Measurements from ENCODE around the gene DLGAP1. TPM values are rescaled to one million over a fixed set of nuclear protein-coding genes. Genes with fewer than 3 reads are reported as not detected.

The DLGAP1 gene
- total and polyA plus RNA-seq, 7 experiments from 2014 or later = 0.32 to 1.0 TPM; not detected in 5

DNA sequence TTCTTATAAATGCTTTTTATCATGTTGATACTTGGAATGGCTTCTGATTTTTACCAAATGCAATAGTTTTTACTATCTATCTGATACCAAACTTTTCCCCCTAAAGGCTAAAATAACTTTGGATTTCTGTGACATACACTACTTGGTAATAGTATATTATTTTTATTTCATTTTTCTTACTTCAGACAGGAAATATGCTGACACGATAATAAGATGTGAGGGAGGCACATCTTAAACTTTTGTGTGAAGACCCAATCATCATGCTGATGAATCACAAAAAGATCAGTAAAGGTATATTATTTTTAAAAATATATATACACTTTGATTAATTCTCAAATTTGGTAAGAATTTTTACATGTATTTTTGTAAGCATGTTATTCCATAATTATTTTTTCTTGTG, 882.3 kb downstream of the DLGAP1 start:
- no peak for ATAC-seq
- Histone ChIP-seq H3K4me1 (ENCODE audit: control insufficient read depth in 2 of 2, insufficient read depth in 2 of 2, low read length in 2 of 2) (no peaks in the 10 kb centered on the region), H3K36me3 (ENCODE audit: control insufficient read depth in 2 of 3, insufficient read depth in 3 of 3, low read length in 3 of 3) (no peaks in the 10 kb centered on the region), H3K4me3 (ENCODE audit: low read length) (no peak overlapping the region), H3K27me3 (ENCODE audit: control insufficient read depth in 2 of 2, insufficient read depth in 2 of 2, low read length in 2 of 2) (no peaks in the 10 kb centered on the region), H3K27ac (ENCODE audit: low read depth, low read length) (no peak overlapping the region), H3K9me3 (ENCODE audit: control insufficient read depth in 2 of 3, low read length in 3 of 3) (no peaks in the 10 kb centered on the region)
- Mint-ChIP-seq H3K36me3 (no peaks in the 10 kb centered on the region), H3K9me3 (no peaks in the 10 kb centered on the region), H3K27me3 (no peaks in the 10 kb centered on the region), H3K4me1 (no peaks in the 10 kb centered on the region), H3K27ac (no peak overlapping the region), H3K4me3 (no peak overlapping the region)
- ChIA-PET CTCF (no interaction called here), POLR2A (no interaction called here)
- no peak for DNase-seq
- intact Hi-C loops (cut with micrococcal nuclease) = no loop called here

DNA sequence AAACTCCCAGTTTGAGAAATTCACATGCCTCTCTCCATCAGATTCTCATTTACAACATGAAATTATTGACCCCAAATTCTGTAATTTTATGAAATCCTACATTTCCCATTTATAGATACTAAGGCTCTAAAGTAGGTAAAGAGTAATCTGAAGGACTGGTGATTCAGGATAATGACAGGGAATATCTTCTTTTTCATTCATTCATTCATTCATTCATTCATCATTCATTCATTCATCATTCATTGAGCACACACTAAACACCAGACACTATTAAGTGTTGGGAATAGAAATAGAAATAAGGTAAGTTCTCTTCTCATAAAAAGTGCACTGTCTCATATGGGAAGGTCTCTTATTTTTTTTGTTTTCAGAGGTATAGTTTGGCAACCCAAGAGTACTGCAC, 888.3 kb downstream of the DLGAP1 start:
- peaks cover 0 to 8% (median 6%) of the 10 kb centered on the region in 5 donors for H3K36me3 Mint-ChIP-seq
- DNase-seq (no peak), ATAC-seq (no peak)
- ChIA-PET CTCF (no interaction called here), POLR2A (no interaction called here)
- peaks cover 4 to 22% (median 11%) of the 10 kb centered on the region in 11 donors for H3K9me3 Mint-ChIP-seq
- H3K36me3 ChIP-seq (ENCODE audit: control insufficient read depth in 2 of 3, insufficient read depth in 3 of 3, low read length in 3 of 3) = no peaks in the 10 kb centered on the region
- H3K27ac ChIP-seq (ENCODE audit: low read depth, low read length) = no peak overlapping the region
- H3K27me3 Mint-ChIP-seq = no peaks in the 10 kb centered on the region
- H3K27ac Mint-ChIP-seq = no peak overlapping the region
- H3K27me3 ChIP-seq (ENCODE audit: control insufficient read depth in 2 of 2, insufficient read depth in 2 of 2, low read length in 2 of 2) = no peaks in the 10 kb centered on the region
- no peaks in the 10 kb centered on the region for H3K9me3 ChIP-seq (ENCODE audit: control insufficient read depth in 2 of 3, low read length in 3 of 3)
- H3K4me3 Mint-ChIP-seq = no peak overlapping the region
- intact Hi-C loops (cut with micrococcal nuclease) = no loop called here
- H3K4me1 ChIP-seq (ENCODE audit: control insufficient read depth in 2 of 2, insufficient read depth in 2 of 2, low read length in 2 of 2) = no peaks in the 10 kb centered on the region
- no peak overlapping the region for H3K4me3 ChIP-seq (ENCODE audit: low read length)
- no peaks in the 10 kb centered on the region for H3K4me1 Mint-ChIP-seq

DNA sequence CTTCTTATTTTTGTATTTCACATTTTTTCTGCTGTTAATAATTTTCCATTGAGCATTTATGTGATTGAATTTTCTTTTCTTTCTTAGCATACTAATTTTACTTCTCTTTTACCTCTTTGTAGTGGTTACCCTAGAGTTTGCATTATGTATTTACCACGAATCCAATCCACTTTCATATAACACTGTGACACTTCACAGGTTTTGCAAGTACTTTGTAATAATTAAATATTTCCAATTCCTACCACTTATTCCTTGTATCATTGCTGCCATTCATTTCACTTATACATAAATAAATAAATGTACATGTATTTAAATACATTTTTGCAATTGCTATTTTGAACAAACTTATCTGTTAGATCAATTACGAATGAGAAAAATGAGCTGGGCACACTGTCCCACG, 894.4 kb downstream of the DLGAP1 start:
- CTCF ChIA-PET = no interaction called here
- Histone ChIP-seq H3K4me1 (ENCODE audit: control insufficient read depth in 2 of 2, insufficient read depth in 2 of 2, low read length in 2 of 2) (no peaks in the 10 kb centered on the region), H3K36me3 (ENCODE audit: control insufficient read depth in 2 of 3, insufficient read depth in 3 of 3, low read length in 3 of 3) (no peaks in the 10 kb centered on the region), H3K27ac (ENCODE audit: low read depth, low read length) (no peak overlapping the region), H3K9me3 (ENCODE audit: control insufficient read depth in 2 of 3, low read length in 3 of 3) (no peaks in the 10 kb centered on the region), H3K4me3 (ENCODE audit: low read length) (no peak overlapping the region), H3K27me3 (ENCODE audit: control insufficient read depth in 2 of 2, insufficient read depth in 2 of 2, low read length in 2 of 2) (no peaks in the 10 kb centered on the region)
- intact Hi-C loops (cut with micrococcal nuclease) = no loop called here
- POLR2A ChIA-PET = no interaction called here
- H3K9me3 Mint-ChIP-seq = peaks cover 4 to 22% (median 11%) of the 10 kb centered on the region in 11 donors
- DNase-seq (no peak), ATAC-seq (no peak)
- H3K27ac Mint-ChIP-seq = peak overlapping the region in 1 of 9 donors; percentile 42
- H3K4me1 Mint-ChIP-seq = no peaks in the 10 kb centered on the region
- H3K4me3 Mint-ChIP-seq = no peak overlapping the region
- H3K36me3 Mint-ChIP-seq = peaks cover 0 to 8% (median 6%) of the 10 kb centered on the region in 5 donors
- peaks cover 0 to 4% (median 0%) of the 10 kb centered on the region in 5 donors for H3K27me3 Mint-ChIP-seq

GRCh38 chr18:3554811-3555427, 900.2 kb downstream of the DLGAP1 start:
- H3K27ac ChIP-seq (ENCODE audit: low read depth, low read length) = no peak overlapping the region
- no peaks in the 10 kb centered on the region for H3K4me1 ChIP-seq (ENCODE audit: control insufficient read depth in 2 of 2, insufficient read depth in 2 of 2, low read length in 2 of 2)
- DNase-seq = no peak
- H3K4me1 Mint-ChIP-seq = no peaks in the 10 kb centered on the region
- no peaks in the 10 kb centered on the region for H3K9me3 Mint-ChIP-seq
- ChIA-PET POLR2A (no interaction called here), CTCF (no interaction called here)
- H3K9me3 ChIP-seq (ENCODE audit: control insufficient read depth in 2 of 3, low read length in 3 of 3) = no peaks in the 10 kb centered on the region
- no peak overlapping the region for H3K27ac Mint-ChIP-seq
- H3K36me3 ChIP-seq (ENCODE audit: control insufficient read depth in 2 of 3, insufficient read depth in 3 of 3, low read length in 3 of 3) = no peaks in the 10 kb centered on the region
- intact Hi-C loops (cut with micrococcal nuclease) = no loop called here
- H3K27me3 ChIP-seq (ENCODE audit: control insufficient read depth in 2 of 2, insufficient read depth in 2 of 2, low read length in 2 of 2) = no peaks in the 10 kb centered on the region
- no peak overlapping the region for H3K4me3 Mint-ChIP-seq
- H3K27me3 Mint-ChIP-seq = peaks cover 0 to 4% (median 0%) of the 10 kb centered on the region in 5 donors
- ATAC-seq = no peak
- no peaks in the 10 kb centered on the region for H3K36me3 Mint-ChIP-seq
- no peak overlapping the region for H3K4me3 ChIP-seq (ENCODE audit: low read length)

GRCh38 chr18:3554091-3554601, 901.0 kb downstream of the DLGAP1 start:
- no peaks in the 10 kb centered on the region for H3K9me3 ChIP-seq (ENCODE audit: control insufficient read depth in 2 of 3, low read length in 3 of 3)
- H3K36me3 Mint-ChIP-seq = no peaks in the 10 kb centered on the region
- intact Hi-C loops (cut with micrococcal nuclease) = no loop called here
- H3K27ac Mint-ChIP-seq = no peak overlapping the region
- H3K9me3 Mint-ChIP-seq = no peaks in the 10 kb centered on the region
- H3K27ac ChIP-seq (ENCODE audit: low read depth, low read length) = no peak overlapping the region
- H3K4me1 ChIP-seq (ENCODE audit: control insufficient read depth in 2 of 2, insufficient read depth in 2 of 2, low read length in 2 of 2) = no peaks in the 10 kb centered on the region
- no peaks in the 10 kb centered on the region for H3K4me1 Mint-ChIP-seq
- peaks cover 0 to 4% (median 0%) of the 10 kb centered on the region in 5 donors for H3K27me3 Mint-ChIP-seq
- DNase-seq (no peak), ATAC-seq (no peak)
- ChIA-PET POLR2A (no interaction called here), CTCF (no interaction called here)
- no peak overlapping the region for H3K4me3 ChIP-seq (ENCODE audit: low read length)
- no peaks in the 10 kb centered on the region for H3K27me3 ChIP-seq (ENCODE audit: control insufficient read depth in 2 of 2, insufficient read depth in 2 of 2, low read length in 2 of 2)
- H3K36me3 ChIP-seq (ENCODE audit: control insufficient read depth in 2 of 3, insufficient read depth in 3 of 3, low read length in 3 of 3) = no peaks in the 10 kb centered on the region
- H3K4me3 Mint-ChIP-seq = no peak overlapping the region

GRCh38 chr18:3552305-3552704, 902.8 kb downstream of the DLGAP1 start:
- no peaks in the 10 kb centered on the region for H3K36me3 ChIP-seq (ENCODE audit: control insufficient read depth in 2 of 3, insufficient read depth in 3 of 3, low read length in 3 of 3)
- H3K27me3 Mint-ChIP-seq = peaks cover 0 to 2% (median 0%) of the 10 kb centered on the region in 5 donors
- no peaks in the 10 kb centered on the region for H3K9me3 Mint-ChIP-seq
- no peaks in the 10 kb centered on the region for H3K9me3 ChIP-seq (ENCODE audit: control insufficient read depth in 2 of 3, low read length in 3 of 3)
- intact Hi-C loops (cut with micrococcal nuclease) = no loop called here
- H3K4me3 Mint-ChIP-seq = no peak overlapping the region
- no peak overlapping the region for H3K4me3 ChIP-seq (ENCODE audit: low read length)
- no peaks in the 10 kb centered on the region for H3K4me1 ChIP-seq (ENCODE audit: control insufficient read depth in 2 of 2, insufficient read depth in 2 of 2, low read length in 2 of 2)
- no peak overlapping the region for H3K27ac ChIP-seq (ENCODE audit: low read depth, low read length)
- no peaks in the 10 kb centered on the region for H3K36me3 Mint-ChIP-seq
- ChIA-PET POLR2A (no interaction called here), CTCF (no interaction called here)
- no peaks in the 10 kb centered on the region for H3K27me3 ChIP-seq (ENCODE audit: control insufficient read depth in 2 of 2, insufficient read depth in 2 of 2, low read length in 2 of 2)
- no peak for ATAC-seq
- no peak for DNase-seq
- H3K4me1 Mint-ChIP-seq = no peaks in the 10 kb centered on the region
- no peak overlapping the region for H3K27ac Mint-ChIP-seq

DNA sequence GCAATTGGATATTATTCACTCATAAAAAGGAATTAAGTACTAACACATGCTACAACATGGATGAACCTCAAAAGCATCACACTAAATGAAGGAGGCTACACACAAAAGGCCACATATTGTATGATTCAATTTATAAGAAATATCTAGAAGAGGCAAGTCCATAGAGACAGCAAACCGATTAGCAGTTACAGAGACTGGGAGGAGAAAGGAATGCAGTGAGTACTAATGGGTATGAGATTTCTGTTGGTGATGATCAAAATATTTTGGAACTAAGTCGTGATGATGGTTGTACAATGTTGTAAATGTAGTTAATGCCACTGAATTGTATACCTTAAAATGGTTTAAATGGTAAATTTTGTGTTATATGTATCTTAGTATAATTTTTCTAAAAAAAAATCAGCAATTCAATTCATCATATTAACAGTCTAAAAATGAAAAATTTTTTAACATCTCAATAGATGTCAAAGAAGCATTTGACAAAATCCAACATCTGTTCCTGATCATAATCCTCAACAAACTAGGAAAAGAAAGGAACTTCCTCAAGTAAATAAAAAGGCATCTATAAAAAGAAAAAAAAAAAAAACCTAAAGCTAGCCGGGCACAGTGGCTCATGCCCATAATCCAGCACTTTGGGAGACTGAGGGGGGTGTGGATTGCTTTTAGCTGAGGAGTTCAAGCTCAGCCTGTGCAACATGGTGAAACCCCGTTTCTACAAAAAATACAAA, 907.1 kb downstream of the DLGAP1 start:
- H3K27me3 Mint-ChIP-seq = no peaks in the 10 kb centered on the region
- H3K27ac ChIP-seq (ENCODE audit: low read depth, low read length) = no peak overlapping the region
- no peak overlapping the region for H3K4me3 ChIP-seq (ENCODE audit: low read length)
- H3K27me3 ChIP-seq (ENCODE audit: control insufficient read depth in 2 of 2, insufficient read depth in 2 of 2, low read length in 2 of 2) = no peaks in the 10 kb centered on the region
- no peaks in the 10 kb centered on the region for H3K4me1 ChIP-seq (ENCODE audit: control insufficient read depth in 2 of 2, insufficient read depth in 2 of 2, low read length in 2 of 2)
- no peaks in the 10 kb centered on the region for H3K36me3 Mint-ChIP-seq
- H3K4me1 Mint-ChIP-seq = no peaks in the 10 kb centered on the region
- POLR2A ChIA-PET = no interaction called here
- no peak overlapping the region for H3K27ac Mint-ChIP-seq
- no peaks in the 10 kb centered on the region for H3K36me3 ChIP-seq (ENCODE audit: control insufficient read depth in 2 of 3, insufficient read depth in 3 of 3, low read length in 3 of 3)
- H3K9me3 ChIP-seq (ENCODE audit: control insufficient read depth in 2 of 3, low read length in 3 of 3) = no peaks in the 10 kb centered on the region
- no peak overlapping the region for H3K4me3 Mint-ChIP-seq
- no peak for DNase-seq
- no peak for ATAC-seq
- H3K9me3 Mint-ChIP-seq = no peaks in the 10 kb centered on the region
- intact Hi-C loops (cut with micrococcal nuclease) = no loop called here
- CTCF ChIA-PET = no interaction called here

All from naive thymus-derived CD4-positive, alpha-beta T cell (primary cell).